8988T (cell line): ENCODE measurements around the gene RASSF5.

Experiments used
- DNase-seq: peaks from one replicate; pipeline ENCODE4 v3.0.0; 2011

Gene RASSF5

GRCh38 chr1:206554211-206554610 is 46.9 kb downstream of the RASSF5 start:
- DNase-seq = no peak

DNA sequence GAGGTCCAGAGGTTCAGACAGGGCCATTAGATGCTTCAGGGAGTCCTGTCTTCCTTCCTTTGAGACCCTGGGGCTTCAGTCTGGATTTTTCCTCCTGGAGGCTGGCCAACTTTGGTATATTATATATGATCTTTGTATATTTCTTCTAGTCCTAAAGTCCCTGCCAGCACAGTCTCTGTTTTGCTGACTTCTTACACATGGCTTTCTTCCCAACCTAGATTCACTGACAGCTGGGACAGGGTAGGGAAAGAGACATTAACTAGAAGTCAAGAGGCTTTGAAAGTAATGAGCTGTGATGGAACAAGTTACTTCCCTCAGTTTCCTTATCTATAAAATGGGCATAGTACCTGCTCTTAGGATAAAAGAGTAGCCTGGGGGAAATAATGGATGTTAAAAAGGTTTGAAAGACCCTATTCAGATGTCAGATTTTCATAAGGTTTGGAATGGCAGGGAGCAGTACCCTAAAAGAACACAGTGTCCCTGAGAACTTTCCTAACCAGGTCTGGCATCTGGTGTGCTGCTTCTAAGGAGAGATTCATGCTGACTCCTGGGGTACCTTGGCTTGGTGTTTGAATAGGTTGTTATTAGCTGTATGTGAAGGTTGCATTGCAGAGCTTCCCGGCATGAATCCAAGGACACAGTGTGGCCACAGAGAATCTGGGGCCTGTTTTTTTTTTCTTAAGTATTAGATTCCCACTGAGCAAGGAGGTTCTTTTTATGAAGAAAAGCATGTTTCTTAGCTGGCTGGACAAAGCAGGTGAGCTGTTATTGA is 47.6 kb downstream of the RASSF5 start:
- no peak for DNase-seq

DNA sequence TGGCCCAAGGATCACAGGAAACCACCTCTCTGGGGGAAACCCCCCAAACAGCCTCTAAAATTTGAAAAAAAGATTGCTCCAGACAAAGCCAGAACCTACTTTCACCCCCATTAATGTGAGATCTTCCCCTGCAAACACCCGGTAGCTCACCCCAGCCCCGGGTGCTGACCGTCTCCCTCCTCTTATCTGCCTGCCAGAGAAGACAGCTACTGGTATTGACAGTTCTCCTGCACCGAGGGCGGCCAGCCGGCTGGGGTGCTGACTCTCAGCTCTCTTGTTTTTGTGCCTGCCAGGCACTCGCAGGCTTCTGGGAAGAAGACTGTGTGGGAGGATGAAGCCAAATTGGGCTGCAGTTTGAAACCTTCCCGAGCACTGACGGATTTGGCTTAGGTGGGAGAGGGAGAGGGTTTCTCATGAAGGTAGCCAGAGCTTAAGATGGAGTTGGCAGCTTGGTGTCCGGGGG is 48.2 kb downstream of the RASSF5 start:
- DNase-seq = no peak

- no peak for DNase-seq
Measured at GRCh38 chr1:206556047-206556749, 48.9 kb downstream of the RASSF5 start.

GRCh38 chr1:206556750-206557635 is 49.7 kb downstream of the RASSF5 start:
- peak; percentile 49 for DNase-seq

DNA sequence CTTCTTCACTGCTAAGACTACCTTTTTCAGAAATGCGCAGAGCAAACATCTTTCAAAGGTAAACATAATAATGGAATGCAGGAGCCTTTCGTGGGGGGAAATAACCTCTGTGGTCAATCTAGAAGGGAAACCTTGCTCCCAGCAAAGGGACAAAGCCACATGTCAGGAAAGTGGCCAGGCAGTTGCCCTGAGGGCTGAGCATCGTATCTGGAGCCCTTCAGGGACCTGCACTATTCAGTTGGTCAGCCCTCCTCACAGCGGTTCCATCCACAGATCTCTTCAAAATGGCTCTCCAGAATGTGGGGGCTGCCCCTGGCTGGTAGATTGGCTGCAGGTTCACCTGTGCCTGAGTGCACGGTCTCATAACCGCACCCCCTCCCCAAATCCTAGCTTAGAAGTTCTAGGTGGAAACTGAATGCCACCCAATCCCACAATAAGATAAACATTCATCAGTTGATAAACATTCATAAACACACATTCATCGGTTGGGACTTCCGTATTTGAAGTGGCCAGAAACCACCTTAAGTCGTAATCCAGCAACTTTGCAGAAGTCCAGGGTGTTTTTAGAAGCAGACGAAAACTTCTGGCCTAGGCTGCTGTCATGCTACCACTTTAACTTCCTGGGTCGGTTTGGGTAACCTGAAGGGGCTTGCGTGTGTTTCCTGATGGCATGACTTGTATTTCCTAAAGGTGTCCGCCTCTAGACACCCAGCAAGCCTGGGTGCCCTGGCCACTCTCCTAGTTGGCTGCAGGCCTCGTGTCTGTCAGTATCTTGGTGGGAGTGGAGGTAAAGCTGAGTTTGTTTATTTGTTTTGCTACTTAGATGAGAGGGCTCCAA is 50.5 kb downstream of the RASSF5 start:
- DNase-seq = no peak

DNA sequence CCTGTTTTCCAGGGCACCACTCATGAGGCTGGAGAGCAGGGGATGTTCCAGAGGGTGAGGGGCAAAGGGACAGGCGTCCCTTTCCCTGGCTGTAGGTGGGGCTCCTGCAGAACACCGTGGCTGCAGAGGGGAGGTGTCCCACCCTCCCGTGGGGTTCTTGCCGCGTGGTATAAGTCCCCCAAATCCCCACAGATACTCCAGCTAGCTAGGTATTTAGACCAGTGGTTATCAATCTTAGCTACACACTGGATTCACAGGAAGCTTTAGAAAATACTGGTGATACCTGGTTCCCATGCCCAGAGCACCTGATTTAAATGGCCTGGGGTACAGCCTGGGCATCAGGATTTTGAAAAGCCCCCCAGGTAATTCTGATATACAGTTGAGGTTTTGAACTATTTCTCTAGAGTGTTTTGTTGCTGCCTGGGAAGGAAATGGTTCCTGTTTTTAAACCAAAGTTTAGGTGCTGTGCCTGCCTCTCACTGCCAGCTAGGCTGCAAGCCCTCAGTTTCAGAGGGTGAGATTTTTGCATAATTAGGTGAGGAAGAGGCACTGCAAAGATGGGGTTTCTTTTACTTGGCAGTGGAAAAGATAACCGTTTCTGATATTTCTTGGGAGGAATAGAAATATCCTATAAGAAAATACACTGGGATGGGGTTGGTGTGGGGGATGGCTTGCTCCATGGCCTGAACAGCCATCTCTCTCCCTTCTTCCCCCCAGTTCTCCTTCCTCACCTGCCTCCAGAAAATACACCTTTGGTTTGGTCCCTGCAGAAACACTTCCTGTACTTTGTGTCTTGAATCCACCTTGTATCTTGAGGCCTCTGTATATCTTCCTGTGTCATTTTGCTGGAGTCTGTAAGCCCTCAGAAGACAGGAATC is 51.7 kb downstream of the RASSF5 start:
- DNase-seq = no peak

DNA sequence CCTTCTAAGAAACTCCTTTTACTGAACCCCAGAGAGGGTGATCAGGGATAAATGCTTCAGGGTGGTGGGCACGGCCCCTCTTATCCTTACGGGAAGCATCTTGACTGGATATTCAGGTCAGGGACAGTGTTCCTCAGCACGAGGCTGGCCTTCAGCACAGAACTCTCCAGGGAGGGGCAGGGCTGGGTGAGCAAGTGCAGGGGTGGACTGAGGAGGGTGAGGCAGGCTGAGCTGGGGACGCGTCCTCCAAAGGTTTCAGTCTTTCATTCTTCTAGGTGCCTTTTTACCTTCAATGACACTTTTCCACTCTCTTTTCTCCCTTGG is 52.3 kb downstream of the RASSF5 start:
- DNase-seq = no peak

DNA sequence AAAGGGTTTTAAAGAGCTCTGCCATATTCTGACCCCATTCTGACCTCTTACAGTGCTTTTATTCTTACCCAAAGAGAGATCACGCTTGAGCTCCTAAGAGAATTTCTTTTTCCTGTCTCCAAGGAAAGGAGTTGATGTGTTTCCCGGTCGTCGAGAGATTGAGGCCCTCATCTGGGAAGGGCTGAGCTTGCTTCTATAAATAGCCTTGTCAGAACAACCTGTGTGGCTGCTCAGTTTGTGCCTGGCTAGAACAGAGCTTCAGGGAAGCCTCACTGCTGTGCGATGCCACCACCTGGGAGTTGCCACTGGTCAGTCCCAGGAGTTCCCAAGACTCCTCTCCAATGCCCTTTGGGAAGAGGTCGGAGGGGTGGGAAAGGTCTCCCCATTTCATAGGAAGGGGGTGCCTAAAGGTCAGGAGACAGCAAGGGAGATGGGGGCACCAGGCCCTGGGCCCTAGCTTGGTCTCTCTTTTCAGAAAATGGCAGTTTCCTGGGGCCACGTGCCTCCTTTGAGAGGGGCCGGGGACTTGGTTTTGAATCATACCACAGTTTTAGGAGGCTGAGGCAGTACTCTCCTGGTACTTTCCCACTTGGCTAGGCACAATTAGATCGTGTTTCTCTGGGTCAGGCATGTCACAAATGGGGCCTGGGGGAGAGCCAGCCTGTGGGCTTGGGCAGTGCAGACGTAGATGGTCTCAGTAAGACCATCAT is 52.8 kb downstream of the RASSF5 start:
- DNase-seq = no peak

- peak; percentile 47 for DNase-seq
Measured at GRCh38 chr1:206563367-206564207, 56.3 kb downstream of the RASSF5 start.

- DNase-seq = no peak
Measured at GRCh38 chr1:206565995-206566394, 58.7 kb downstream of the RASSF5 start.

GRCh38 chr1:206566999-206567398 is 59.7 kb downstream of the RASSF5 start:
- DNase-seq = no peak

- DNase-seq = no peak
Measured at GRCh38 chr1:206568256-206568655, 60.9 kb downstream of the RASSF5 start.

DNA sequence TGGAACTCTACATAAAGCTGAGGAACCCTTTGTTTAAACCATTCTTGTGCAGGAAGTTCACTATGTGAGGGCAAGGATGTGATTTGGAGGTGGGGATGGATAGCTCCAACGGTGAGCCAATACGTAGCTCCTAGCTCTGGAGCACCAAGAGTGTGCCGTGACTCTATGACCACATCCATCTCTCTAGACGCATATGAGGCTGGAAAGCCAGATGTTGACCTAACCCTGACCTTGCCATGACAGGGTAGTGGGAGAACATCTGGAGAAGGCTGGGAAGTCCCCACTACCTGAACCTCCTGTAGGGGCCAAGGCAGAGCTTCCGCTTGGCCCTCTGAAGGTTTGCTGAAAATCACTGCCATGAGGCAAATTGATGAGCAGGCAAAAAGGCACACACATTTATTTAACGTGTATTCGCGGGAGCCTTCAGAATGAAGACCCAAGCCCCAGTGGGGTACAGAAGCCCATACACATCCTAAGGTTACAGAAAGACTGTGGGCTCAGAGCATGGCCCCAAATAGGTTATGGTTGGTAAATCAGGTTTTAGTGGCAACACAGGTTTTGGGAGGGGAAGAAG is 61.5 kb downstream of the RASSF5 start:
- DNase-seq = no peak

GRCh38 chr1:206569556-206569955 is 62.2 kb downstream of the RASSF5 start:
- no peak for DNase-seq

GRCh38 chr1:206570529-206570928 is 63.2 kb downstream of the RASSF5 start:
- DNase-seq = no peak

DNA sequence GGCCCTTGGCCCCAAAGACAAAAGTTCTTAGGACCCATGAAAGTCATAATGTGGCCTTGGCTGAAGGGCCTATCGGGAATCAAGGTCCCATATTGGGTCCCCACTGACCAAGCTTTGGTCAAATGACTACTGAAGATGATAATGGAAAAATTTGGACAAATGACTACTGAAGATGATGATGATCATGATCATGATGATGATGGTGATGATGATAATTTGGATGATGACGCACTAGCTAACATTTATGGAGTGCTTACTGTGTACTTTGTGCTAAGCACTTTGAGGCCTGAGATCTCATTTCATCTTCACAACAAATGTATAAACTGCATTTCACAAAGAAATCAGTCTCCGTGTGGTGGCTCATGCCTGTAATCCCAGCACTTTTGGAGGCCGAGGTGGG is 65.5 kb downstream of the RASSF5 start:
- DNase-seq = no peak

GRCh38 chr1:206573319-206573718 is 66.0 kb downstream of the RASSF5 start:
- no peak for DNase-seq

DNA sequence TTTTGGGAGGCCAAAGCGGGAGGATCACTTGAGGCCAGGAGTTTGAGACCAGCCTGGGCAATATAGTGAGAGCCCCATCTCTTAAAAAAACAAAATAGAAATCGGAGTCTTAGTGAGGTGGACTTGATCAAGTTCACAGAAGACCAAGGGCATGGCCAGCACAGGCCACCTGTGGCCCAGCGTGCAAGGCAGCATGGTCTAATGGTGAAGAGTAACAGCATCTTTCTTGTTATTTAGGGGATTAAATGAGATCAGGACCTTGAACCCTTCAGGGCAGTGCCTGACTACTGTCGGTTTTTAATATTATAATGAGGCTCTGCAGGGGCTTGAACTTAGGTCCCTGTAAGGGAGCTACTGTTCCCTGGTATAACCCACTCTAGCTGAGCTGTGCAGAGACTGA is 66.4 kb downstream of the RASSF5 start:
- no peak for DNase-seq
